Heart right ventricle (tissue), 16 donors: ENCODE measurements around the gene XKR7. TPM values are rescaled to one million over a fixed set of nuclear protein-coding genes. Genes with fewer than 3 reads are reported as not detected.

Experiments
- ATAC-seq, 8 donors: fragments of 200-7000 bp; cut with Tn5 transposase; one replicate each; pipeline ENCODE4 v1.9.1; 2020; ENCODE audit warnings: mild to moderate bottlenecking in 8 of 8, moderate library complexity in 8 of 8, moderate number of reproducible peaks in 1 of 8
- DNase-seq, 2 donors: peaks; one replicate each; pipeline ENCODE4 v3.0.0-alpha.2; 2020
- H3K27ac ChIP-seq, 10 donors: fragments of 200-600 bp; sonication (generic) in 2 of 10; one replicate each; pipeline versions ENCODE4 v1.5.0 to v1.8.0; 2020 to 2022; ENCODE audit warnings: mild to moderate bottlenecking in 3 of 10
- H3K27me3 ChIP-seq, 7 donors: fragments of 200-600 bp; one replicate each; pipeline ENCODE4 v1.8.0; 2021 to 2022; ENCODE audit warnings: mild to moderate bottlenecking in 2 of 7
- H3K36me3 ChIP-seq, 9 donors: fragments of 200-600 bp; sonication (generic) in 1 of 9; one replicate each; pipeline versions ENCODE4 v1.5.0 to v1.8.0; 2020 to 2022; ENCODE audit warnings: mild to moderate bottlenecking in 2 of 9
- H3K4me1 ChIP-seq, 9 donors: fragments of 200-600 bp; sonication (generic) in 1 of 9; one replicate each; pipeline versions ENCODE4 v1.5.0 to v1.8.0; 2020 to 2022; ENCODE audit warnings: mild to moderate bottlenecking in 4 of 9
- H3K4me3 ChIP-seq, 10 donors: fragments of 200-600 bp; sonication (generic) in 2 of 10; one replicate each; pipeline versions ENCODE4 v1.5.0 to v1.8.0; 2020 to 2022; ENCODE audit warnings: mild to moderate bottlenecking in 7 of 10, moderate library complexity in 2 of 10
- H3K9me3 ChIP-seq, 11 donors: fragments of 200-600 bp in 10 of 11; sonication (generic) in 2 of 11; one replicate each; pipeline versions ENCODE4 v1.5.0 to v1.8.0; 2013 to 2022; ENCODE audit warnings: mild to moderate bottlenecking in 2 of 11, control low read depth in 1 of 11, moderate library complexity in 1 of 11
- CTCF ChIP-seq, 9 donors: fragments of 200-600 bp; sonication (generic) in 2 of 9; IDR thresholded peaks; one replicate each; pipeline versions ENCODE4 v1.5.0 to v1.8.0; 2021 to 2022; ENCODE audit warnings: antibody characterized with exemption in 9 of 9, mild to moderate bottlenecking in 5 of 9, moderate library complexity in 1 of 9
- WGBS, 2 donors: extraction: QIAGEN DNeasy Blood & Tissue Kit; methylation state at CpG; one replicate each; pipeline ENCODE4 v1.1.7; 2013; ENCODE audit warnings: inconsistent platforms in 1 of 2; 5-methylcytosine and 5-hydroxymethylcytosine counted together
- intact Hi-C, 10 donors: fragments of 100-400 bp; cut with DNase I; formaldehyde crosslinking; loops; one replicate each; pipeline versions ENCODE4 v1.11.1 to v1.14.2; 2022
- polyA plus RNA-seq, 2 donors: library from polyadenylated mRNA; stranded (reverse); fragments of 200-250 nt; gene quantifications; one replicate each; pipeline ENCODE4 v1.2.3, GENCODE V29; 2013
- total RNA-seq, 10 donors: library from RNA; stranded (reverse); fragmentation: NEBNext Ultra II Directional in 3 of 10; extraction: Animal tissue kit (Norgen Biotek cat#: 25700) in 3 of 10; gene quantifications; one replicate each; pipeline versions ENCODE4 v1.2.1 to v1.2.4, GENCODE V29; 2021 to 2023
- donor health status: Arrhythmogenic right ventricular cardiomyopathy.
- donor health status: ischemic (EF 13 %, LVEDD 7.1; RV severe dilation, severe dysfunction).
- donor health status: healthy with polysubstance abuse.
- donor health status: DM: no; HTN: yes; CAD: no.
- donor health status: DM: no; HTN: no; CAD: no.
- donor health status: ischemic (EF 25% LVEDD 6.9; RV normal size, moderate dysfunction).
- donor health status: ischemic (EF 25% LVEDD 5.7; RV mildly dilated, moderate dysfunction).
- donor health status: healthy.
- donor health status: DM: yes; HTN: yes; CAD: no.
- donor health status: Ischemic cardiomyopathy.
- donor health status: ischemic (EF 35%, LVEDD 5.7; RV mildly dilated, moderate dysfunction).
- donor health status: nonischemic (EF 11% LVEDD 7.7; RV severe dilation, severe dysfunction).
- donor health status: DM: yes; HTN: yes; CAD: no.
- donor health status: PGD.
- donor health status: ischemic (EF 29% LVEDD 5.4; RV normal size, mild dysfunction).
- donor health status: nonischemic (EF 23%, LVEDD 6.1; RV moderate dilation, normal function).

The XKR7 gene
- total and polyA plus RNA-seq, 12 donors, result not detected

- 85 to 94% methylated on average over 4 of the region's 4 CpGs for WGBS, 2 donors
- intact Hi-C loops, result no loop called here
- Histone ChIP-seq H3K27me3 (peaks cover 0 to 51% (median 12%) of the 10 kb centered on the region in 7 donors), H3K9me3 (no peaks in the 10 kb centered on the region), H3K27ac (no peak overlapping the region), H3K4me1 (no peaks in the 10 kb centered on the region), H3K36me3 (no peaks in the 10 kb centered on the region), H3K4me3 (no peak overlapping the region)
- no peak for TF ChIP-seq CTCF (IDR thresholded peaks at IDR 0.05)
- no peak for DNase-seq
- ATAC-seq, result no peak
These were observed 9.1 kb downstream of the XKR7 start for GRCh38 chr20:31977080-31977479.

- ATAC-seq, result no peak
- Histone ChIP-seq H3K36me3 (no peaks in the 10 kb centered on the region), H3K27me3 (peaks cover 0 to 42% (median 10%) of the 10 kb centered on the region in 7 donors), H3K9me3 (no peaks in the 10 kb centered on the region), H3K27ac (no peak overlapping the region), H3K4me3 (no peak overlapping the region), H3K4me1 (no peaks in the 10 kb centered on the region)
- TF ChIP-seq CTCF (IDR thresholded peaks at IDR 0.05), result no peak
- 54 to 58% methylated on average over 6 of the region's 6 CpGs for WGBS, 2 donors
- no peak for DNase-seq
- intact Hi-C loops, result no loop called here
These were observed 11.9 kb downstream of the XKR7 start for GRCh38 chr20:31979713-31980426.

- H3K4me3 ChIP-seq, result no peak overlapping the region
- no peaks in the 10 kb centered on the region for H3K36me3 ChIP-seq
- DNase-seq, result no peak
- TF ChIP-seq CTCF (IDR thresholded peaks at IDR 0.05), result no peak
- 77 to 83% methylated on average over 2 of the region's 2 CpGs for WGBS, 2 donors
- no peaks in the 10 kb centered on the region for H3K4me1 ChIP-seq
- peaks cover 0 to 31% (median 6%) of the 10 kb centered on the region in 7 donors for H3K27me3 ChIP-seq
- ATAC-seq, result no peak
- no peak overlapping the region for H3K27ac ChIP-seq
- H3K9me3 ChIP-seq, result no peaks in the 10 kb centered on the region
- intact Hi-C loops, result no loop called here
These were observed 13.8 kb downstream of the XKR7 start for GRCh38 chr20:31981784-31982183.

GRCh38 chr20:31984981-31985471 lies 17.1 kb downstream of the XKR7 start:
- WGBS, 2 donors, result 34 to 38% methylated on average over 6 of the region's 6 CpGs
- H3K36me3 ChIP-seq, result no peaks in the 10 kb centered on the region
- H3K4me3 ChIP-seq, result no peak overlapping the region
- intact Hi-C loops, result no loop called here
- no peaks in the 10 kb centered on the region for H3K9me3 ChIP-seq
- ATAC-seq (no peak), DNase-seq (no peak)
- peaks cover 0 to 19% (median 6%) of the 10 kb centered on the region in 7 donors for H3K27me3 ChIP-seq
- TF ChIP-seq CTCF (IDR thresholded peaks at IDR 0.05), result no peak
- no peaks in the 10 kb centered on the region for H3K4me1 ChIP-seq
- H3K27ac ChIP-seq, result no peak overlapping the region
